Panc1 (cell line): ENCODE data around the gene EGFR. TPM values are rescaled to one million over a fixed set of nuclear protein-coding genes. Genes with fewer than 3 reads are reported as not detected.

Experiments used
- ATAC-seq: fragments of 200-7000 bp; cut with Tn5 transposase; 2 replicates; pipeline ENCODE4 v1.9.1; 2020; ENCODE audit warnings: mild to moderate bottlenecking, moderate library complexity
- BruUV-seq: library from RNA; stranded (reverse); fragments of 400-500 nt; replicated peaks from 2 replicates; lab custom pipeline; 2021; lab: Mats Ljungman, UMichigan
- CTCF ChIA-PET: fragments of 300-600 bp; sonication (Branson Sonifier 250); formaldehyde crosslinking; loops from one replicate; lab custom pipeline; 2022; ENCODE audit warnings: antibody characterized with exemption; lab: Charles Lee
- POLR2A ChIA-PET: fragments of 300-600 bp; sonication (Branson Sonifier 250); formaldehyde crosslinking; loops from one replicate; lab custom pipeline; 2022; ENCODE audit warnings: antibody characterized with exemption; lab: Charles Lee
- DNase-seq: peaks from one replicate; pipeline ENCODE4 v3.0.0-alpha.2; 2010; ENCODE audit warnings: low read depth, low spot score
- H3K27ac ChIP-seq: 2 replicates; pipeline ENCODE4 v1.5.1; 2011; ENCODE audit warnings: mild to moderate bottlenecking, low read length, inconsistent platforms
- H3K27me3 ChIP-seq: fragments of 200-500 bp; sonication (Bioruptor generic); 2 replicates; pipeline ENCODE4 v1.6.0; 2014; ENCODE audit warnings: low read length, inconsistent platforms; ENCODE audit not compliant: control insufficient read depth, insufficient read depth
- H3K36me3 ChIP-seq: fragments of 200-500 bp; sonication (Bioruptor generic); 2 replicates; pipeline ENCODE4 v1.5.1; 2014; ENCODE audit warnings: inconsistent platforms, mild to moderate bottlenecking, low read length, moderate library complexity; ENCODE audit not compliant: control insufficient read depth, insufficient read depth
- H3K4me1 ChIP-seq: 2 replicates; pipeline ENCODE4 v1.5.1; 2011; ENCODE audit warnings: inconsistent platforms, mild to moderate bottlenecking, low read length, moderate library complexity; ENCODE audit not compliant: control insufficient read depth, insufficient read depth
- H3K4me3 ChIP-seq, 2 experiments: 2 replicates each; pipeline ENCODE4 v1.5.1; 2011 to 2012; ENCODE audit warnings: low read depth in 2 of 2, low read length in 2 of 2, mild to moderate bottlenecking in 2 of 2, inconsistent platforms in 1 of 2, moderate library complexity in 1 of 2
- H3K9me3 ChIP-seq: fragments of 200-500 bp; sonication (Bioruptor generic); 2 replicates; pipeline ENCODE4 v1.5.1; 2014; ENCODE audit warnings: low read depth, mild to moderate bottlenecking, inconsistent platforms, low read length, moderate library complexity; ENCODE audit not compliant: control insufficient read depth, insufficient read depth
- CTCF ChIP-seq: fragments of 450-650 bp; IDR thresholded peaks from 2 replicates; pipeline ENCODE4 v1.5.1; 2017; ENCODE audit warnings: mild to moderate bottlenecking
- POLR2AphosphoS5 ChIP-seq: IDR thresholded peaks from 2 replicates; pipeline ENCODE4 v1.6.1; 2012; ENCODE audit warnings: mild to moderate bottlenecking, low read depth, low read length, moderate library complexity
- REST ChIP-seq, 2 experiments: IDR thresholded peaks; 2 replicates each; pipeline ENCODE4 v1.6.1; 2011 to 2012; ENCODE audit warnings: low read depth in 2 of 2, control low read depth in 1 of 2, low read length in 1 of 2, mild to moderate bottlenecking in 1 of 2, moderate library complexity in 1 of 2; ENCODE audit not compliant: insufficient read depth in 1 of 2
- SIN3A ChIP-seq: IDR thresholded peaks from 2 replicates; pipeline ENCODE4 v1.6.1; 2012; ENCODE audit warnings: low read depth, mild to moderate bottlenecking, low read length, moderate library complexity, borderline replicate concordance; ENCODE audit not compliant: insufficient read depth
- TCF7L2 ChIP-seq: IDR thresholded peaks from 2 replicates; pipeline ENCODE4 v1.6.1; 2011; ENCODE audit warnings: mild to moderate bottlenecking, low read depth, low read length, inconsistent platforms
- in situ Hi-C: cut with HindIII; loops from 2 replicates; pipeline ENCODE4 v1.10.0; 2016; ENCODE audit warnings: low sequenced_read_pairs, low pct_unique_long_range_greater_than_20kb
- intact Hi-C: fragments of 100-400 bp; cut with micrococcal nuclease; formaldehyde crosslinking; loops from one replicate; pipeline ENCODE4 v1.10.0; 2022; ENCODE audit not compliant: unreplicated experiment
- total RNA-seq: library from RNA; stranded (reverse); gene quantifications from one replicate; pipeline ENCODE4 v1.2.1, GENCODE V29; 2021; ENCODE audit not compliant: unreplicated experiment

Gene EGFR
- total RNA-seq, 1 experiment from 2014 or later = 156 TPM

GRCh38 chr7:55118426-55118825 is 99.6 kb downstream of the EGFR start:
- POLR2A ChIA-PET = no interaction called here
- intact Hi-C loops = no loop called here
- H3K4me3 ChIP-seq = no peak overlapping the region

GRCh38 chr7:55119571-55119970 is 100.8 kb downstream of the EGFR start:
- H3K4me1 ChIP-seq = peaks cover 25% of the 10 kb centered on the region
- no peak for ATAC-seq

More at GRCh38 chr7:55118426-55118825, 99.6 kb downstream of the EGFR start:
- no peak for TF ChIP-seq SIN3A
- no TSS peak for BruUV-seq
- H3K9me3 ChIP-seq = no peaks in the 10 kb centered on the region
- H3K27ac ChIP-seq = no peak overlapping the region; the same call in 1 of the 2 replicates
- DNase-seq (no peak), ATAC-seq (no peak)
- CTCF ChIA-PET = no interaction called here
- no peaks in the 10 kb centered on the region for H3K36me3 ChIP-seq
- in situ Hi-C loops = no loop called here
- peaks cover 21% of the 10 kb centered on the region for H3K4me1 ChIP-seq
- no peaks in the 10 kb centered on the region for H3K27me3 ChIP-seq

More at GRCh38 chr7:55119571-55119970, 100.8 kb downstream of the EGFR start:
- Histone ChIP-seq H3K9me3 (no peaks in the 10 kb centered on the region), H3K27me3 (no peaks in the 10 kb centered on the region), H3K27ac (peak overlapping the region; percentile 50; the same call in 1 of the 2 replicates), H3K36me3 (no peaks in the 10 kb centered on the region), H3K4me3 (no peak overlapping the region)
- TF ChIP-seq SIN3A (no peak), REST (IDR thresholded peaks at IDR 0.05; ENCODE audit: insufficient read depth in 1 of 2, low read depth in 2 of 2, low read length in 1 of 2) (no peak), CTCF (no peak), TCF7L2 (no peak), POLR2AphosphoS5 (no peak)
- POLR2A ChIA-PET = no interaction called here
- in situ Hi-C loops = no loop called here
- intact Hi-C loops = no loop called here
- DNase-seq = no peak
- CTCF ChIA-PET = no interaction called here
- BruUV-seq = no TSS peak
